ENCODE data around the gene FGF11. TPM values are rescaled to one million over a fixed set of nuclear protein-coding genes. Genes with fewer than 3 reads are reported as not detected.

FGF11 gene
- total and polyA plus RNA-seq, 2 of the 4 experiments (the other 2 are of a cell fraction) = 0.18 to 1.1 TPM

- Histone ChIP-seq H4K8ac (ENCODE audit: low read depth in 2 of 2, low read length in 2 of 2) (no peak overlapping the region), H4K5ac (ENCODE audit: low read depth, low read length) (no peak overlapping the region), H3K9me3 (ENCODE audit: control insufficient read depth, insufficient read depth, low read length) (no peaks in the 10 kb centered on the region), H4K91ac (ENCODE audit: insufficient read depth, low read depth, low read length) (no peak overlapping the region), H3K4me2 (ENCODE audit: low read depth, low read length) (no peak overlapping the region), H3K4me3 (ENCODE audit: insufficient read depth, low read depth, low read length) (no peak overlapping the region), H3K36me3 (ENCODE audit: control insufficient read depth, insufficient read depth, low read length) (peaks cover 27% of the 10 kb centered on the region), H4K20me1 (ENCODE audit: insufficient read depth, low read length) (peaks cover 7% of the 10 kb centered on the region; the same call in 1 of the 2 replicates), H2BK5ac (ENCODE audit: low read depth, low read length, poor library complexity, severe bottlenecking) (no peak overlapping the region), H2BK20ac (ENCODE audit: low read depth, low read length) (no peak overlapping the region), H2AK5ac (ENCODE audit: low read depth, low read length) (no peak overlapping the region), H3K4me1 (ENCODE audit: control insufficient read depth, insufficient read depth, low read length) (peaks cover 4% of the 10 kb centered on the region; the same call in 1 of the 2 replicates), H3K56ac (ENCODE audit: extremely low read depth, insufficient read depth, low read length) (no peak overlapping the region), H3K9me1 (ENCODE audit: insufficient read depth, low read length) (peaks cover 2% of the 10 kb centered on the region; the same call in 1 of the 2 replicates), H3K18ac (ENCODE audit: low read depth, low read length) (no peak overlapping the region), H3K4ac (ENCODE audit: low read depth, low read length) (no peak overlapping the region), H2AFZ (replicated peaks; ENCODE audit: low read length, poor library complexity) (no peak overlapping the region), H3K14ac (replicated peaks; ENCODE audit: low read depth, low read length) (no peak overlapping the region), H2BK120ac (ENCODE audit: low read depth, low read length) (no peak overlapping the region), H3K23ac (ENCODE audit: low read depth, low read length) (no peak overlapping the region), H3K27me3 (ENCODE audit: control insufficient read depth, insufficient read depth, low read length) (no peaks in the 10 kb centered on the region), H2AK9ac (replicated peaks; ENCODE audit: low read depth, low read length, poor library complexity) (no peak overlapping the region), H3K9ac (ENCODE audit: low read depth, low read length) (no peak overlapping the region), H3K27ac (ENCODE audit: insufficient read depth, low read length) (no peak overlapping the region), H2BK15ac (ENCODE audit: low read depth, low read length) (no peak overlapping the region), H3K79me1 (ENCODE audit: low read depth in 1 of 2, low read length in 2 of 2) (no peaks in the 10 kb centered on the region; a peak in 1 of 4 replicates)
- intact Hi-C loops (cut with micrococcal nuclease) = no loop called here
- ATAC-seq (ENCODE audit: low read depth) (no peak), DNase-seq (no peak)
- POLR2A ChIA-PET (ENCODE audit: unreplicated experiment) = no interaction called here
- no TSS peak for BruUV-seq (replicated peaks)
- in situ Hi-C loops (cut with MboI; ENCODE audit: low sequenced_read_pairs) = no loop called here
- no peak for TF ChIP-seq RAD21 (IDR thresholded peaks at IDR 0.05; ENCODE audit: low read length)
- no peak for TF ChIP-seq CHD1 (IDR thresholded peaks at IDR 0.05; ENCODE audit: low read depth, low read length)
- no peak for TF ChIP-seq NFE2L2 (IDR thresholded peaks at IDR 0.05; ENCODE audit: low read depth, low read length)
- TF ChIP-seq CTCF (conservative IDR thresholded peaks at IDR 0.05; ENCODE audit: low read depth, low read length) = no peak
- no peak for TF ChIP-seq BHLHE40 (IDR thresholded peaks at IDR 0.05; ENCODE audit: low read depth, low read length)
- no peak for TF ChIP-seq MAZ (IDR thresholded peaks at IDR 0.05; ENCODE audit: borderline replicate concordance, low read depth, low read length)
- dilution Hi-C loops (cut with HindIII; ENCODE audit: low sequenced_read_pairs, unreplicated experiment) = no loop called here
- CTCF ChIA-PET = no interaction called here
- 93% methylated on average over 3 of the region's 6 CpGs; no CpG with 5 or more reads in 1 of the 2 experiments for WGBS, 2 experiments (ENCODE audit: extremely low coverage in 2 of 2, insufficient read length in 1 of 2)
Measured at GRCh38 chr17:7416323-7416722, 23.0 kb upstream of the FGF11 start.
